Endothelial cell of umbilical vein (primary cell): ENCODE measurements around the gene SMPDL3B. TPM values are rescaled to one million over a fixed set of nuclear protein-coding genes. Genes with fewer than 3 reads are reported as not detected.

Experiments used
- BruUV-seq: library from RNA; stranded (reverse); fragments of 400-500 nt; replicated peaks from 2 replicates; lab custom pipeline; 2021; lab: Mats Ljungman, UMichigan
- CTCF ChIA-PET: fragments of 300-600, 350-600 bp; sonication (Branson Sonifier 250); formaldehyde crosslinking; loops from one replicate; lab custom pipeline; 2021; ENCODE audit warnings: antibody characterized with exemption, inconsistent platforms; lab: Charles Lee
- POLR2A ChIA-PET: fragments of 300-600, 350-600 bp; sonication (Branson Sonifier 250); formaldehyde crosslinking; loops from one replicate; lab custom pipeline; 2021; ENCODE audit warnings: antibody characterized with exemption, inconsistent platforms; lab: Charles Lee
- DNase-seq: peaks from one replicate; pipeline ENCODE4 v3.0.0-alpha.2; 2011; ENCODE audit warnings: low read depth, low spot score
- FAIRE-seq: peaks from 2 replicates; lab custom pipeline; 2011; peaks lifted over from hg19 to GRCh38; lab: Jason Lieb, UNC
- H2AFZ ChIP-seq: 2 replicates; pipeline ENCODE4 v1.6.0; 2012; ENCODE audit warnings: low read depth, low read length, control low read depth, inconsistent platforms
- H3K27ac ChIP-seq: 2 replicates; pipeline ENCODE4 v1.5.1; 2011; ENCODE audit warnings: low read depth, mild to moderate bottlenecking, control low read depth, low read length, moderate library complexity; ENCODE audit not compliant: insufficient read depth
- H3K27me3 ChIP-seq, 2 experiments: 2 replicates each; pipeline versions ENCODE4 v1.6.0 to v1.6.1; 2011; ENCODE audit warnings: low read length in 2 of 2, mixed read lengths in 1 of 2; ENCODE audit not compliant: control insufficient read depth in 2 of 2, insufficient read depth in 2 of 2
- H3K36me3 ChIP-seq, 2 experiments: 2 replicates in 1 of 2; 3 replicates in 1 of 2; pipeline ENCODE4 v1.5.1; 2011; ENCODE audit warnings: low read length in 2 of 2, mild to moderate bottlenecking in 1 of 2, moderate library complexity in 1 of 2; ENCODE audit not compliant: control insufficient read depth in 2 of 2, insufficient read depth in 2 of 2; ENCODE audit errors: extremely low read depth in 1 of 2
- H3K4me1 ChIP-seq: 3 replicates; pipeline ENCODE4 v1.5.1; 2011; ENCODE audit warnings: mild to moderate bottlenecking, low read length; ENCODE audit not compliant: control insufficient read depth, insufficient read depth; ENCODE audit errors: extremely low read depth
- H3K4me2 ChIP-seq: 2 replicates; pipeline ENCODE4 v1.6.1; 2011; ENCODE audit warnings: low read length, control low read depth, mixed read lengths; ENCODE audit not compliant: insufficient read depth
- H3K4me3 ChIP-seq, 3 experiments: fragments of 200-600 bp in 1 of 3; sonication (generic), shearing (Covaris generic) in 1 of 3; replicated peaks in 1 of 3; 2 replicates each; pipeline ENCODE4 v1.5.1; 2011 to 2016; ENCODE audit warnings: control low read depth in 3 of 3, low read length in 3 of 3, mild to moderate bottlenecking in 2 of 3, inconsistent platforms in 1 of 3, low read depth in 1 of 3, moderate library complexity in 1 of 3; ENCODE audit not compliant: insufficient read depth in 1 of 3
- H3K79me2 ChIP-seq: 2 replicates; pipeline ENCODE4 v1.6.0; 2012; ENCODE audit warnings: low read length, inconsistent platforms; ENCODE audit not compliant: control insufficient read depth, insufficient read depth
- H3K9ac ChIP-seq: replicated peaks from 2 replicates; pipeline ENCODE3; 2011; ENCODE audit warnings: low read length, control low read depth; ENCODE audit not compliant: insufficient read depth; ENCODE audit errors: extremely low read depth
- H3K9me1 ChIP-seq: replicated peaks from 3 replicates; pipeline ENCODE4 v1.6.0; 2011; ENCODE audit warnings: mild to moderate bottlenecking, low read length; ENCODE audit not compliant: control insufficient read depth, insufficient read depth; ENCODE audit errors: extremely low read depth
- H3K9me3 ChIP-seq: replicated peaks from 2 replicates; pipeline ENCODE4 v1.5.1; 2012; ENCODE audit warnings: low read length, inconsistent platforms; ENCODE audit not compliant: control insufficient read depth, insufficient read depth
- H4K20me1 ChIP-seq: replicated peaks from 2 replicates; pipeline ENCODE3; 2011; ENCODE audit warnings: mild to moderate bottlenecking, low read length; ENCODE audit not compliant: control insufficient read depth, insufficient read depth; ENCODE audit errors: extremely low read depth
- CTCF ChIP-seq, 2 donors: IDR thresholded peaks; 1 replicate in 1 of 2; 2 replicates in 1 of 2; pipeline ENCODE4 v1.5.1; 2011; ENCODE audit warnings: low read length in 2 of 2, mild to moderate bottlenecking in 2 of 2, moderate library complexity in 2 of 2, control low read depth in 1 of 2, inconsistent platforms in 1 of 2, low read depth in 1 of 2; ENCODE audit not compliant: insufficient read depth in 1 of 2; ENCODE audit errors: extremely low read depth in 1 of 2
- EZH2 ChIP-seq: IDR thresholded peaks from 2 replicates; pipeline ENCODE4 v1.6.1; 2012; ENCODE audit warnings: borderline replicate concordance, low read depth, mild to moderate bottlenecking, moderate library complexity, low read length, inconsistent platforms; ENCODE audit not compliant: severe bottlenecking
- FOS ChIP-seq: IDR thresholded peaks from 2 replicates; pipeline ENCODE4 v1.6.1; 2011; ENCODE audit warnings: mild to moderate bottlenecking, low read length, moderate library complexity, borderline replicate concordance; ENCODE audit not compliant: insufficient read depth
- GATA2 ChIP-seq: IDR thresholded peaks from 2 replicates; pipeline ENCODE4 v1.7.0; 2011; ENCODE audit warnings: low read depth, mild to moderate bottlenecking, moderate library complexity, mixed read lengths, low read length; ENCODE audit not compliant: insufficient read length, insufficient read depth
- JUN ChIP-seq: IDR thresholded peaks from 2 replicates; pipeline ENCODE4 v1.6.1; 2011; ENCODE audit warnings: borderline replicate concordance, low read depth; ENCODE audit not compliant: insufficient read length, insufficient read depth
- MAX ChIP-seq: IDR thresholded peaks from 2 replicates; pipeline ENCODE4 v1.6.1; 2011; ENCODE audit not compliant: insufficient read depth, insufficient read length
- MYC ChIP-seq: IDR thresholded peaks from one replicate; pipeline ENCODE4 v1.6.1; 2011; ENCODE audit warnings: mild to moderate bottlenecking, low read depth, low read length
- POLR2A ChIP-seq: IDR thresholded peaks from 2 replicates; pipeline ENCODE4 v1.6.1; 2012; ENCODE audit warnings: low read depth, mild to moderate bottlenecking, control low read depth, low read length
- POLR2AphosphoS5 ChIP-seq: IDR thresholded peaks from 2 replicates; pipeline ENCODE4 v1.6.1; 2012; ENCODE audit warnings: low read depth, mild to moderate bottlenecking, control low read depth, low read length, moderate library complexity; ENCODE audit not compliant: insufficient read depth
- dilution Hi-C: fragments of 300-500 bp; cut with MboI; formaldehyde crosslinking; loops from one replicate; pipeline ENCODE4 v1.15.0; 2019; ENCODE audit warnings: low sequenced_read_pairs; ENCODE audit not compliant: extremely low pct_ligation_motif_present
- intact Hi-C: fragments of 100-400 bp; cut with micrococcal nuclease; formaldehyde crosslinking; loops from one replicate; pipeline ENCODE4 v1.10.0; 2022
- polyA plus RNA-seq, 4 experiments: library from polyadenylated mRNA; depleted of rRNA in 3 of 4; stranded (reverse) in 3 of 4; unstranded in 1 of 4; fragments of >200 nt; gene quantifications; 2 replicates each; pipeline versions ENCODE4 v1.2.1 to v1.2.3, GENCODE V29; 2011 to 2012; ENCODE audit warnings: missing spikeins in 1 of 4
- total RNA-seq: library from RNA; stranded (reverse); gene quantifications from 2 replicates; pipeline ENCODE4 v1.2.3, GENCODE V29; 2021

The SMPDL3B gene
- total and polyA plus RNA-seq, 2 donors (not counting 3 experiments of a cell fraction or from before 2014, with no cell fraction given): 1.3 TPM; not detected in 1

GRCh38 chr1:27955076-27955475 is 20.3 kb downstream of the SMPDL3B start:
- dilution Hi-C loops (no loop called here), intact Hi-C loops (no loop called here)
- Histone ChIP-seq H3K4me3 (no peak overlapping the region), H3K79me2 (no peaks in the 10 kb centered on the region), H2AFZ (no peak overlapping the region), H3K4me1 (peaks cover 5% of the 10 kb centered on the region), H3K4me2 (no peak overlapping the region), H3K27me3 (peaks cover 0 to 2% of the 10 kb centered on the region in 2 experiments), H3K36me3 (no peaks in the 10 kb centered on the region), H3K9me1 (no peaks in the 10 kb centered on the region), H3K9me3 (no peaks in the 10 kb centered on the region), H3K27ac (no peak overlapping the region), H3K9ac (no peak overlapping the region), H4K20me1 (no peaks in the 10 kb centered on the region)
- BruUV-seq: no TSS peak
- TF ChIP-seq EZH2 (no peak), MAX (no peak), MYC (no peak), FOS (no peak), POLR2AphosphoS5 (no peak), POLR2A (no peak), GATA2 (no peak), CTCF (IDR thresholded peaks at IDR 0.05; ENCODE audit: extremely low read depth in 1 of 2, insufficient read depth in 1 of 2, low read depth in 1 of 2, low read length in 2 of 2) (no peak), JUN (no peak)
- FAIRE-seq (no peak), DNase-seq (no peak)
- ChIA-PET CTCF (interaction anchor here (1.1 to 1.3 kb wide), 3 partner anchors 17 to 254 kb away, joined by 3 to 4 read pairs (median 3); no protein-coding TSS in a partner anchor), POLR2A (no interaction called here)
